DND-41 (cell line): ENCODE results near the gene SAFB2.

Experiments
- ATAC-seq: fragments of 200-7000 bp; cut with Tn5 transposase; 3 replicates; pipeline ENCODE4 v1.9.1; 2021; ENCODE audit warnings: low read depth; ENCODE audit not compliant: insufficient read depth
- DNase-seq: peaks from one replicate; pipeline ENCODE4 v3.0.0-alpha.2; 2020
- H2AFZ ChIP-seq: 2 replicates; pipeline ENCODE4 v1.6.0; 2012; ENCODE audit warnings: low read depth, low read length
- H3K27ac ChIP-seq: 2 replicates; pipeline ENCODE4 v1.5.1; 2012; ENCODE audit warnings: low read length, inconsistent platforms
- H3K27me3 ChIP-seq: fragments of 200-600 bp; sonication (generic); 2 replicates; pipeline ENCODE4 v1.6.0; 2012; ENCODE audit warnings: low read length, mild to moderate bottlenecking, inconsistent platforms; ENCODE audit not compliant: insufficient read depth, poor library complexity
- H3K36me3 ChIP-seq: 2 replicates; pipeline ENCODE4 v1.5.1; 2012; ENCODE audit warnings: low read length, inconsistent platforms; ENCODE audit not compliant: insufficient read depth
- H3K4me1 ChIP-seq: 2 replicates; pipeline ENCODE4 v1.5.1; 2012; ENCODE audit warnings: mild to moderate bottlenecking, low read length; ENCODE audit not compliant: insufficient read depth
- H3K4me2 ChIP-seq: 2 replicates; pipeline ENCODE4 v1.6.0; 2012; ENCODE audit warnings: mild to moderate bottlenecking, moderate library complexity, low read length, inconsistent platforms; ENCODE audit not compliant: insufficient read depth
- H3K4me3 ChIP-seq, 2 experiments: fragments of 200-600 bp in 1 of 2; shearing (Covaris generic) in 1 of 2; 2 replicates each; pipeline ENCODE4 v1.5.1; 2012 to 2016; ENCODE audit warnings: inconsistent platforms in 2 of 2, low read length in 2 of 2, mild to moderate bottlenecking in 2 of 2, low read depth in 1 of 2, moderate library complexity in 1 of 2
- H3K79me2 ChIP-seq: 2 replicates; pipeline ENCODE4 v1.6.0; 2012; ENCODE audit warnings: low read length, inconsistent platforms; ENCODE audit not compliant: insufficient read depth
- H3K9ac ChIP-seq: 2 replicates; pipeline ENCODE4 v1.6.0; 2012; ENCODE audit warnings: low read depth, mild to moderate bottlenecking, inconsistent platforms, low read length, moderate library complexity
- H3K9me3 ChIP-seq: 2 replicates; pipeline ENCODE4 v1.5.1; 2012; ENCODE audit warnings: low read length, moderate library complexity, mild to moderate bottlenecking, inconsistent platforms; ENCODE audit not compliant: insufficient read depth, severe bottlenecking
- H4K20me1 ChIP-seq: 2 replicates; pipeline ENCODE4 v1.6.0; 2012; ENCODE audit warnings: low read length; ENCODE audit not compliant: insufficient read depth
- EZH2 ChIP-seq: IDR thresholded peaks from 3 replicates; pipeline ENCODE4 v1.6.1; 2012; ENCODE audit warnings: borderline replicate concordance, low read depth, mild to moderate bottlenecking, moderate library complexity, low read length, inconsistent platforms; ENCODE audit not compliant: severe bottlenecking
- TF ChIP-seq, protein P1 (sequence below): IDR thresholded peaks from 2 replicates; pipeline ENCODE4 v1.5.1; 2012; ENCODE audit warnings: borderline replicate concordance, low read length, moderate library complexity, mild to moderate bottlenecking; ENCODE audit not compliant: poor library complexity, severe bottlenecking; ENCODE audit errors: extremely low read depth

The SAFB2 gene

DNA sequence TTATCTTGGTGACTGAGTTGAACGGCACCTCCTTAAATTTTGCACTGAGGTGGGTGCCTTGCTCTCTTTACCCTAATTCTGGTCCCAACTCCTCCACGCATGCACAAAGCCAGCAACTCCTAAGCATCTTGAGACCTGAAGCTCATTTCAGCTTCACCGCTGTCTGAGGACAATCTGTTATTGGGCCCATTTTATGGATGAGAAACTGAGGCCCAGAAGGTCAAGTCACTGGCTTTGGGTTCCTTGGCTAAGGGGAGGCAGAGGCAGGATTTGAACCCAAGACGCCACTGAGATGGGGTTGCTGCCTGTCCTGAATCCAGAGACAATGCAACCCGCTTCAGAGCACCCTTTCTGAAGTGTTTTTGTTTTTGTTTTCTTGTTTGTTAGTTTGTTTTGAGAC lies 77.5 kb downstream of the SAFB2 start:
- DNase-seq (no peak), ATAC-seq (no peak)
- no peak overlapping the region for H2AFZ ChIP-seq
- H3K4me3 ChIP-seq, result no peak overlapping the region
- no peaks in the 10 kb centered on the region for H4K20me1 ChIP-seq
- H3K9ac ChIP-seq, result no peak overlapping the region
- H3K36me3 ChIP-seq, result no peaks in the 10 kb centered on the region
- no peaks in the 10 kb centered on the region for H3K9me3 ChIP-seq
- no peak overlapping the region for H3K27ac ChIP-seq
- no peaks in the 10 kb centered on the region for H3K79me2 ChIP-seq
- H3K4me1 ChIP-seq, result no peaks in the 10 kb centered on the region
- H3K27me3 ChIP-seq, result no peaks in the 10 kb centered on the region
- TF ChIP-seq, protein P1, sequence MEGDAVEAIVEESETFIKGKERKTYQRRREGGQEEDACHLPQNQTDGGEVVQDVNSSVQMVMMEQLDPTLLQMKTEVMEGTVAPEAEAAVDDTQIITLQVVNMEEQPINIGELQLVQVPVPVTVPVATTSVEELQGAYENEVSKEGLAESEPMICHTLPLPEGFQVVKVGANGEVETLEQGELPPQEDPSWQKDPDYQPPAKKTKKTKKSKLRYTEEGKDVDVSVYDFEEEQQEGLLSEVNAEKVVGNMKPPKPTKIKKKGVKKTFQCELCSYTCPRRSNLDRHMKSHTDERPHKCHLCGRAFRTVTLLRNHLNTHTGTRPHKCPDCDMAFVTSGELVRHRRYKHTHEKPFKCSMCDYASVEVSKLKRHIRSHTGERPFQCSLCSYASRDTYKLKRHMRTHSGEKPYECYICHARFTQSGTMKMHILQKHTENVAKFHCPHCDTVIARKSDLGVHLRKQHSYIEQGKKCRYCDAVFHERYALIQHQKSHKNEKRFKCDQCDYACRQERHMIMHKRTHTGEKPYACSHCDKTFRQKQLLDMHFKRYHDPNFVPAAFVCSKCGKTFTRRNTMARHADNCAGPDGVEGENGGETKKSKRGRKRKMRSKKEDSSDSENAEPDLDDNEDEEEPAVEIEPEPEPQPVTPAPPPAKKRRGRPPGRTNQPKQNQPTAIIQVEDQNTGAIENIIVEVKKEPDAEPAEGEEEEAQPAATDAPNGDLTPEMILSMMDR, result no peak
- no peak for TF ChIP-seq EZH2
- no peak overlapping the region for H3K4me2 ChIP-seq

DNA sequence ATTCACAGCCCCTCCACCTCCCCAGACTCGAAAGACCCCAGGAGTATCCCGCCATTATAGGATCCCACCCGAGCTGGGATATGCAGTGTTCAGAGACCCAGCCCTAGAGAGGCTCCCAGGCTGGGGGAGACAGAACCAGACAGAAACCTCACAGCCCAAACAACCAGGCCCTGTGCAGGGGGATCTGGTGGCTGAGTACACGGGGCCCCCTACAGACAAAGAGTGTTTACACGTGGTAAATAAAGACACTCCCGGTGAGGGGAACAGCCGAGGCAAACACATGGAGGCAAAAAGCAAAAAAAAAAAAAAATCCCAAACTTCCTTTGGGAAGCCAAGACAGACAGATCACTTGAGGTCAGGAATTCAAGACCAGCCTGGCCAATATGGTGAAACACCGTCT lies 79.9 kb downstream of the SAFB2 start:
- H3K4me1 ChIP-seq, result no peaks in the 10 kb centered on the region
- no peaks in the 10 kb centered on the region for H3K9me3 ChIP-seq
- H4K20me1 ChIP-seq, result no peaks in the 10 kb centered on the region
- ATAC-seq (no peak), DNase-seq (no peak)
- no peaks in the 10 kb centered on the region for H3K27me3 ChIP-seq
- H3K36me3 ChIP-seq, result no peaks in the 10 kb centered on the region
- TF ChIP-seq EZH2, result no peak
- TF ChIP-seq, protein P1, result peak; percentile 25
- H3K4me2 ChIP-seq, result no peak overlapping the region
- H3K4me3 ChIP-seq, result no peak overlapping the region
- H2AFZ ChIP-seq, result no peak overlapping the region
- H3K9ac ChIP-seq, result no peak overlapping the region
- H3K27ac ChIP-seq, result no peak overlapping the region
- no peaks in the 10 kb centered on the region for H3K79me2 ChIP-seq

DNA sequence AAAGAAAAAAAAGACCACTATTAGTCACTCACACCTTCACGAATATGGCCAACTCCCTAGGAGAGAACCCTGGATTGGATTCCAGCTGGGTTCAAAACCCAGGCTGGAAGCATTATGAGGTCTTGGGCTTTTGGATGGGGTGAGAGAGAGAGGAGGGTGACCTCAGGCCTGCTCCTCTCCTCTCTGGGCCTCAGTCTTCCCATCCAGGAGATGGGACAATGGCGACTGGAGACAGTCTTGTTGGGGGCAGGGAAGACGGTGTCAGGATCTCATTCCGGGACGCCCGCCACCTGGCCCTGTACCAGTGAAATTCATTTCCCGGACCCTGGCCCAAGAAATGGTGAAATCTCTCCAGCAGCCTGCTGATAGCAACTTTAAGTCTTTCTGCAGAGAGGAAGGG lies 81.1 kb downstream of the SAFB2 start:
- H3K4me3 ChIP-seq, result no peak overlapping the region

More for the DNA sequence above, 81.1 kb downstream of the SAFB2 start:
- Histone ChIP-seq H3K9ac (no peak overlapping the region), H3K9me3 (no peaks in the 10 kb centered on the region), H3K4me2 (no peak overlapping the region), H3K36me3 (no peaks in the 10 kb centered on the region), H3K27me3 (no peaks in the 10 kb centered on the region), H4K20me1 (no peaks in the 10 kb centered on the region), H3K79me2 (no peaks in the 10 kb centered on the region), H2AFZ (no peak overlapping the region), H3K27ac (no peak overlapping the region), H3K4me1 (no peaks in the 10 kb centered on the region)
- TF ChIP-seq, protein P1, result no peak
- TF ChIP-seq EZH2, result no peak
- DNase-seq, result no peak
- ATAC-seq, result no peak
